HepG2 (cell line): Measurements from ENCODE around the gene LSR. TPM values are rescaled to one million over a fixed set of nuclear protein-coding genes. Genes with fewer than 3 reads are reported as not detected.

Experiments used
- ATAC-seq: fragments of 200-7000 bp; cut with Tn5 transposase; 3 replicates; pipeline ENCODE4 v1.9.1; 2020; ENCODE audit warnings: mild to moderate bottlenecking, moderate library complexity
- BruUV-seq: library from RNA; stranded (reverse); fragments of 400-500 nt; replicated peaks from 2 replicates; lab custom pipeline; 2021; lab: Mats Ljungman, UMichigan
- CTCF ChIA-PET: fragments of 300-600 bp; formaldehyde crosslinking; extraction: SDS; loops from one replicate; lab custom pipeline; 2021; ENCODE audit warnings: low total read pairs, inconsistent platforms, low intra/inter-chr PET ratio; lab: Yijun Ruan, JAX
- POLR2A ChIA-PET: fragments of 350-600 bp; sonication (Branson Sonifier 250); formaldehyde crosslinking; loops from one replicate; lab custom pipeline; 2020; ENCODE audit warnings: antibody characterized with exemption, inconsistent platforms; lab: Yijun Ruan, JAX
- DNase-seq: peaks from one replicate; pipeline ENCODE4 v3.0.0-alpha.2; 2015; ENCODE audit warnings: low spot score
- FAIRE-seq: peaks from 3 replicates; lab custom pipeline; 2011; peaks lifted over from hg19 to GRCh38; lab: Jason Lieb, UNC
- H2AFZ ChIP-seq: one replicate; pipeline ENCODE4 v1.6.1; 2011; ENCODE audit warnings: low read length, inconsistent platforms
- H3K27ac ChIP-seq: fragments of 300-600 bp; 3 replicates; pipeline ENCODE4 v1.8.0; 2011; ENCODE audit warnings: mixed run types, mild to moderate bottlenecking, mixed read lengths, low read length, inconsistent platforms; ENCODE audit not compliant: insufficient read depth; ENCODE audit errors: extremely low read length
- H3K27me3 ChIP-seq, 2 experiments: fragments of 200-600 bp in 1 of 2; 2 replicates in 1 of 2; 3 replicates in 1 of 2; pipeline versions ENCODE4 v1.6.0 to v1.8.0; 2011; ENCODE audit warnings: low read length in 2 of 2, mild to moderate bottlenecking in 2 of 2, moderate library complexity in 2 of 2, inconsistent platforms in 1 of 2; ENCODE audit not compliant: insufficient read depth in 2 of 2, control insufficient read depth in 1 of 2
- H3K36me3 ChIP-seq, 2 experiments: fragments of 200-600 bp in 1 of 2; replicated peaks in 1 of 2; 2 replicates in 1 of 2; 3 replicates in 1 of 2; pipeline versions ENCODE4 v1.5.1 to v1.8.0; 2011; ENCODE audit warnings: low read length in 2 of 2, inconsistent platforms in 1 of 2; ENCODE audit not compliant: insufficient read depth in 2 of 2, control insufficient read depth in 1 of 2
- H3K4me1 ChIP-seq: 2 replicates; pipeline ENCODE4 v1.5.1; 2012; ENCODE audit warnings: low read length, inconsistent platforms; ENCODE audit not compliant: insufficient read depth
- H3K4me2 ChIP-seq: 2 replicates; pipeline ENCODE4 v1.6.0; 2011; ENCODE audit warnings: low read depth, low read length, inconsistent platforms
- H3K4me3 ChIP-seq, 3 experiments: fragments of 200-600 bp in 1 of 3; sonication (generic), shearing (Covaris generic) in 1 of 3; replicated peaks in 1 of 3; 2 replicates each; pipeline ENCODE4 v1.5.1; 2011 to 2016; ENCODE audit warnings: low read length in 3 of 3, inconsistent platforms in 2 of 3, low read depth in 2 of 3, mild to moderate bottlenecking in 2 of 3, control low read depth in 1 of 3, mixed read lengths in 1 of 3; ENCODE audit not compliant: insufficient read depth in 1 of 3
- H3K79me2 ChIP-seq: one replicate; pipeline ENCODE4 v1.6.1; 2011; ENCODE audit warnings: low read length, inconsistent platforms; ENCODE audit not compliant: insufficient read depth
- H3K9ac ChIP-seq: 2 replicates; pipeline ENCODE4 v1.6.0; 2011; ENCODE audit warnings: mild to moderate bottlenecking, low read depth, low read length, inconsistent platforms; ENCODE audit not compliant: insufficient read depth
- H3K9me3 ChIP-seq: 2 replicates; pipeline ENCODE4 v1.5.1; 2012; ENCODE audit warnings: mild to moderate bottlenecking, low read length
- H4K20me1 ChIP-seq: 2 replicates; pipeline ENCODE4 v1.6.0; 2011; ENCODE audit warnings: inconsistent platforms, mild to moderate bottlenecking, low read length, moderate library complexity; ENCODE audit not compliant: insufficient read depth
- BRD4 ChIP-seq: sonication (generic); formaldehyde crosslinking; IDR thresholded peaks from 2 replicates; pipeline ENCODE4 v1.4.0; 2020; ENCODE audit warnings: missing genetic modification reagents
- CBX1 ChIP-seq: IDR thresholded peaks from one replicate; pipeline ENCODE4 v1.6.1; 2016; ENCODE audit warnings: antibody characterized with exemption, low read depth
- HBP1 ChIP-seq: IDR thresholded peaks from 2 replicates; pipeline ENCODE4 v1.6.1; 2016; ENCODE audit warnings: low read depth, control low read depth
- MAF1 ChIP-seq: sonication (generic); formaldehyde crosslinking; IDR thresholded peaks from 2 replicates; pipeline ENCODE4 v1.5.0; 2020; ENCODE audit warnings: missing genetic modification reagents, borderline replicate concordance
- MATR3 ChIP-seq: sonication (generic); formaldehyde crosslinking; IDR thresholded peaks from 2 replicates; pipeline ENCODE4 v1.4.0; 2020; ENCODE audit warnings: missing genetic modification reagents
- NCOA2 ChIP-seq: sonication (generic); formaldehyde crosslinking; IDR thresholded peaks from 2 replicates; pipeline ENCODE4 v1.8.0; 2022; ENCODE audit warnings: inconsistent platforms
- NFE2L1 ChIP-seq: sonication (generic); formaldehyde crosslinking; IDR thresholded peaks from 2 replicates; pipeline ENCODE4 v1.4.0; 2020; ENCODE audit warnings: missing genetic modification reagents, mild to moderate bottlenecking, borderline replicate concordance
- PAX8 ChIP-seq: sonication (generic); formaldehyde crosslinking; IDR thresholded peaks from 2 replicates; pipeline ENCODE4 v1.8.0; 2022; ENCODE audit warnings: mild to moderate bottlenecking, missing genetic modification reagents, borderline replicate concordance
- RXRA ChIP-seq: sonication (generic); formaldehyde crosslinking; IDR thresholded peaks from 2 replicates; pipeline ENCODE4 v1.5.1; 2020; ENCODE audit warnings: missing genetic modification reagents
- SIN3A ChIP-seq: IDR thresholded peaks from 2 replicates; pipeline ENCODE4 v1.6.1; 2011; ENCODE audit warnings: low read depth, mild to moderate bottlenecking, control low read depth, low read length, borderline replicate concordance
- SNRNP70 ChIP-seq: fragments of 200-400 bp; formaldehyde crosslinking; IDR thresholded peaks from 2 replicates; pipeline ENCODE4 v1.6.1; 2017; ENCODE audit warnings: mild to moderate bottlenecking, low read depth, low read length, moderate library complexity
- SP1 ChIP-seq, 2 experiments: fragments of 450-650 bp in 1 of 2; sonication (generic) in 1 of 2; formaldehyde crosslinking in 1 of 2; IDR thresholded peaks; 2 replicates each; pipeline versions ENCODE4 v1.4.0 to v1.6.1; 2016 to 2020; ENCODE audit warnings: missing genetic modification reagents in 1 of 2
- THAP11 ChIP-seq: IDR thresholded peaks from 2 replicates; pipeline ENCODE4 v1.6.1; 2016; ENCODE audit warnings: missing biosample characterization, missing genetic modification reagents
- TOPORS ChIP-seq: sonication (generic); formaldehyde crosslinking; IDR thresholded peaks from 2 replicates; pipeline ENCODE4 v1.8.0; 2023; ENCODE audit warnings: mild to moderate bottlenecking, missing genetic modification reagents
- ZNF333 ChIP-seq: sonication (generic); formaldehyde crosslinking; IDR thresholded peaks from 2 replicates; pipeline ENCODE4 v1.4.0; 2020; ENCODE audit warnings: mild to moderate bottlenecking, missing genetic modification reagents, borderline replicate concordance
- ZNF562 ChIP-seq: sonication (generic); formaldehyde crosslinking; IDR thresholded peaks from 2 replicates; pipeline ENCODE4 v1.8.0; 2022; ENCODE audit warnings: missing genetic modification reagents, borderline replicate concordance
- ZNF570 ChIP-seq: sonication (generic); formaldehyde crosslinking; IDR thresholded peaks from 2 replicates; pipeline ENCODE4 v1.4.0; 2020; ENCODE audit warnings: mild to moderate bottlenecking, missing genetic modification reagents, borderline replicate concordance
- WGBS: methylation state at CpG from one replicate; pipeline ENCODE4 v1.1.6; 2017; ENCODE audit warnings: low lambda C conversion rate; 5-methylcytosine and 5-hydroxymethylcytosine counted together
- in situ Hi-C: cut with HindIII; loops from 2 replicates; pipeline ENCODE4 v1.10.0; 2017; ENCODE audit warnings: low pct_unique_long_range_greater_than_20kb; ENCODE audit not compliant: extremely low pct_ligation_motif_present
- intact Hi-C: fragments of 100-400 bp; cut with micrococcal nuclease; formaldehyde crosslinking; loops from one replicate; pipeline ENCODE4 v1.10.0; 2022; ENCODE audit not compliant: unreplicated experiment
- polyA plus RNA-seq, 8 experiments: library from polyadenylated mRNA; depleted of rRNA in 3 of 8; stranded (reverse) in 7 of 8; unstranded in 1 of 8; fragments of >200 nt; fragmentation: Illumina TruSeq in 4 of 8; extraction: Trizol in 4 of 8; gene quantifications; 2 replicates each; pipeline versions ENCODE4 v1.2.1 to v1.2.3, GENCODE V29; 2011 to 2016; ENCODE audit warnings: low read depth in 4 of 8, missing spikeins in 1 of 8, mixed read lengths in 1 of 8; ENCODE audit not compliant: insufficient read depth in 1 of 8
- total RNA-seq, 5 experiments: library from RNA; depleted of rRNA; stranded (reverse); fragments of >200 nt; fragmentation: Illumina TruSeq; extraction: Trizol; gene quantifications; 2 replicates each; pipeline ENCODE4 v1.2.3, GENCODE V29; 2016; ENCODE audit warnings: low read depth in 1 of 5
- TF ChIP-seq, protein P1 (sequence below): fragments of 450-650 bp; IDR thresholded peaks from 2 replicates; pipeline ENCODE4 v1.6.1; 2016
- TF ChIP-seq, protein P2 (sequence below): sonication (generic); formaldehyde crosslinking; IDR thresholded peaks from 2 replicates; pipeline ENCODE4 v1.5.0; 2020; ENCODE audit warnings: mild to moderate bottlenecking, missing genetic modification reagents

The LSR gene
- total and polyA plus RNA-seq, 2 of the 13 experiments (the other 11 are each of a cell fraction or from before 2014, with no cell fraction given) = 29.2 to 79.2 TPM

DNA sequence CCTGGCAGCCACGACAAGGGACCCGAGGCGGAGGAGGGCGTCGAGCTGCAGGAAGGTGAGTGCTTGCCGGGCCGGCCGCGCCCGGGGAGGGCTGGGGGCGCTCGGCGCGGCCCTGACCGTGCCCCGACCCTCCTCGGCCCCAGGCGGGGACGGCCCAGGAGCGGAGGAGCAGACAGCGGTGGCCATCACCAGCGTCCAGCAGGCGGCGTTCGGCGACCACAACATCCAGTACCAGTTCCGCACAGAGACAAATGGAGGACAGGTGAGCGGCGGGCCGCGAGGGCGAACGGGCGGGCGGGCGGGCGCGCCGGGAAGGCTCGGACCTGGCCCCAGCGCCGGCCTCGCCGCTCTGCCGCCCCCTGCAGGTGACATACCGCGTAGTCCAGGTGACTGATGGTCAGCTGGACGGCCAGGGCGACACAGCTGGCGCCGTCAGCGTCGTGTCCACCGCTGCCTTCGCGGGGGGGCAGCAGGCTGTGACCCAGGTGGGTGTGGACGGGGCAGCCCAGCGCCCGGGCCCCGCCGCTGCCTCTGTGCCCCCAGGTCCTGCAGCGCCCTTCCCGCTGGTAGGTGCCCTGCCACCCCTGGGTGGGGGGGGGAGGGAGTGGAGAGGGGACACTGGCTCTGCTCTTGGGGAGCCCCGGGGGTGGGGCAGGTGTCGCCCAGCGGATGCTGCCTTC lies 20.8 kb downstream of the LSR start:
- H3K4me2 ChIP-seq = peak overlapping the region; percentile 68
- ATAC-seq (peak; percentile 79), DNase-seq (peak; percentile 82), FAIRE-seq (no peak)
- H3K27me3 ChIP-seq = no peaks in the 10 kb centered on the region
- H3K36me3 ChIP-seq = peaks cover 23 to 50% of the 10 kb centered on the region in 2 experiments
- CTCF ChIA-PET = interaction anchor here (0.7 to 1.6 kb wide), 3 partner anchors 21 to 84 kb away, joined by 3 to 9 read pairs (median 4); partner anchors contain the start of gene LSR
- H3K9ac ChIP-seq = peak overlapping the region; percentile 77
- no peak overlapping the region for H2AFZ ChIP-seq
- H3K4me3 ChIP-seq = peak overlapping the region; percentile 58 to 79 (median 60); a peak in 5 of 6 replicates
- no CpG with 5 or more reads among the region's 66 CpGs for WGBS
- BruUV-seq = no TSS peak
- POLR2A ChIA-PET = interaction anchor here (1.4 to 2.1 kb wide), 5 partner anchors 10 to 241 kb away, joined by 3 to 10 read pairs (median 5); partner anchors contain the start of gene HAMP
- intact Hi-C loops (loop anchor here (1.0 to 5.0 kb wide), 2 partner anchors 16 to 188 kb away; no protein-coding TSS in a partner anchor), in situ Hi-C loops (no loop called here)
- H3K9me3 ChIP-seq = no peaks in the 10 kb centered on the region
- no peaks in the 10 kb centered on the region for H4K20me1 ChIP-seq
- H3K79me2 ChIP-seq = peaks cover 18% of the 10 kb centered on the region
- peaks cover 20% of the 10 kb centered on the region for H3K4me1 ChIP-seq
- peak overlapping the region; percentile 92 for H3K27ac ChIP-seq
- TF ChIP-seq SP1 (IDR thresholded peaks at IDR 0.05) (no peak), SP1 (CRISPR knock-in tag; IDR thresholded peaks at IDR 0.05) (no peak), CBX1 (peak; percentile 47), NCOA2 (CRISPR knock-in tag) (peak; percentile 30; the same call in 1 of the 2 replicates), MAF1 (CRISPR knock-in tag) (no peak), SNRNP70 (no peak), PAX8 (CRISPR knock-in tag) (peak; percentile 78; the same call in 1 of the 2 replicates), ZNF562 (CRISPR knock-in tag) (no peak), NFE2L1 (CRISPR knock-in tag) (no peak), ZNF333 (0 out of 2 replicates have a peak, but pooled peaks have one; percentile 84), RXRA (CRISPR knock-in tag) (peak; percentile 49), SIN3A (peak; percentile 82; the same call in 1 of the 2 replicates), HBP1 (CRISPR knock-in tag) (no peak), MATR3 (CRISPR knock-in tag) (no peak), TOPORS (CRISPR knock-in tag) (0 out of 2 replicates have a peak, but pooled peaks have one; percentile 30), THAP11 (CRISPR knock-in tag) (peak; percentile 48), ZNF570 (CRISPR knock-in tag) (no peak), BRD4 (CRISPR knock-in tag) (peak; percentile 83; the same call in 1 of the 2 replicates)
- TF ChIP-seq, protein P1, sequence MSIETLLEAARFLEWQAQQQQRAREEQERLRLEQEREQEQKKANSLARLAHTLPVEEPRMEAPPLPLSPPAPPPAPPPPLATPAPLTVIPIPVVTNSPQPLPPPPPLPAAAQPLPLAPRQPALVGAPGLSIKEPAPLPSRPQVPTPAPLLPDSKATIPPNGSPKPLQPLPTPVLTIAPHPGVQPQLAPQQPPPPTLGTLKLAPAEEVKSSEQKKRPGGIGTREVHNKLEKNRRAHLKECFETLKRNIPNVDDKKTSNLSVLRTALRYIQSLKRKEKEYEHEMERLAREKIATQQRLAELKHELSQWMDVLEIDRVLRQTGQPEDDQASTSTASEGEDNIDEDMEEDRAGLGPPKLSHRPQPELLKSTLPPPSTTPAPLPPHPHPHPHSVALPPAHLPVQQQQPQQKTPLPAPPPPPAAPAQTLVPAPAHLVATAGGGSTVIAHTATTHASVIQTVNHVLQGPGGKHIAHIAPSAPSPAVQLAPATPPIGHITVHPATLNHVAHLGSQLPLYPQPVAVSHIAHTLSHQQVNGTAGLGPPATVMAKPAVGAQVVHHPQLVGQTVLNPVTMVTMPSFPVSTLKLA = no peak
- TF ChIP-seq, protein P2, sequence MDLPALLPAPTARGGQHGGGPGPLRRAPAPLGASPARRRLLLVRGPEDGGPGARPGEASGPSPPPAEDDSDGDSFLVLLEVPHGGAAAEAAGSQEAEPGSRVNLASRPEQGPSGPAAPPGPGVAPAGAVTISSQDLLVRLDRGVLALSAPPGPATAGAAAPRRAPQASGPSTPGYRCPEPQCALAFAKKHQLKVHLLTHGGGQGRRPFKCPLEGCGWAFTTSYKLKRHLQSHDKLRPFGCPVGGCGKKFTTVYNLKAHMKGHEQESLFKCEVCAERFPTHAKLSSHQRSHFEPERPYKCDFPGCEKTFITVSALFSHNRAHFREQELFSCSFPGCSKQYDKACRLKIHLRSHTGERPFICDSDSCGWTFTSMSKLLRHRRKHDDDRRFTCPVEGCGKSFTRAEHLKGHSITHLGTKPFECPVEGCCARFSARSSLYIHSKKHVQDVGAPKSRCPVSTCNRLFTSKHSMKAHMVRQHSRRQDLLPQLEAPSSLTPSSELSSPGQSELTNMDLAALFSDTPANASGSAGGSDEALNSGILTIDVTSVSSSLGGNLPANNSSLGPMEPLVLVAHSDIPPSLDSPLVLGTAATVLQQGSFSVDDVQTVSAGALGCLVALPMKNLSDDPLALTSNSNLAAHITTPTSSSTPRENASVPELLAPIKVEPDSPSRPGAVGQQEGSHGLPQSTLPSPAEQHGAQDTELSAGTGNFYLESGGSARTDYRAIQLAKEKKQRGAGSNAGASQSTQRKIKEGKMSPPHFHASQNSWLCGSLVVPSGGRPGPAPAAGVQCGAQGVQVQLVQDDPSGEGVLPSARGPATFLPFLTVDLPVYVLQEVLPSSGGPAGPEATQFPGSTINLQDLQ = no peak
